ENCODE data around the gene OTOP2.

Gene OTOP2, protein sequence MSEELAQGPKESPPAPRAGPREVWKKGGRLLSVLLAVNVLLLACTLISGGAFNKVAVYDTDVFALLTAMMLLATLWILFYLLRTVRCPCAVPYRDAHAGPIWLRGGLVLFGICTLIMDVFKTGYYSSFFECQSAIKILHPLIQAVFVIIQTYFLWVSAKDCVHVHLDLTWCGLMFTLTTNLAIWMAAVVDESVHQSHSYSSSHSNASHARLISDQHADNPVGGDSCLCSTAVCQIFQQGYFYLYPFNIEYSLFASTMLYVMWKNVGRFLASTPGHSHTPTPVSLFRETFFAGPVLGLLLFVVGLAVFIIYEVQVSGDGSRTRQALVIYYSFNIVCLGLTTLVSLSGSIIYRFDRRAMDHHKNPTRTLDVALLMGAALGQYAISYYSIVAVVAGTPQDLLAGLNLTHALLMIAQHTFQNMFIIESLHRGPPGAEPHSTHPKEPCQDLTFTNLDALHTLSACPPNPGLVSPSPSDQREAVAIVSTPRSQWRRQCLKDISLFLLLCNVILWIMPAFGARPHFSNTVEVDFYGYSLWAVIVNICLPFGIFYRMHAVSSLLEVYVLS

DNA sequence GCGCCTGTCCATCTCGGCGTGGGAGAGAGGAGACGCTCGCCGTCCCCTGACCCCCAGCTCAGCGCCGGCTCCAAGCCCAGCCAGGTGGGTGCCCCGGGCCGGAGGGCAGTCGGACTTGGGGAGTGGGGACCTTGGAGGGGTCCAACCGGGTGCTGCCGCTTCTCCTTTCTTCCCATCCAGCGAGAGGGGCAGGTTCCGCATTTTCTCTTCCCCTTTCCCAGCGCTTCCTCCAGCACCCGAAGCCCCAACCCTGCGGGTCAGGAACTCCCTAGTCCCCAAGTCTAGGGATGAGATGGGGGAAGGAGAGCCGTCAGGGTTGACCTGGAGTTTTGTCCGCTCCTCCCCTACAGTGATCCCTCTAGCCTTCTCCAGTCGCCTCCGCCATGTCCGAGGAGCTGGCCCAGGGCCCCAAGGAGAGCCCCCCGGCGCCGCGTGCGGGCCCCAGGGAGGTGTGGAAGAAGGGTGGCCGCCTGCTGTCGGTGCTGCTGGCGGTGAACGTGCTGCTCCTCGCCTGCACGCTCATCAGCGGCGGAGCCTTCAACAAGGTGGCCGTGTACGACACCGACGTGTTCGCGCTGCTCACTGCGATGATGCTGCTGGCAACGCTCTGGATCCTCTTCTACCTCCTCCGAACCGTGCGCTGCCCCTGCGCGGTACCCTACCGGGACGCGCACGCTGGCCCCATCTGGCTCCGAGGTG lies at the start of gene OTOP2:
Gene OTOP2, plus strand, starts transcription at position 24 of the 699 bp plus-strand sequence. Its CDS starts 360 bp downstream, at position 384.
- no peak for FAIRE-seq

- FAIRE-seq = no peak
Observed at GRCh38 chr17:74874615-74875037, 49.4 kb upstream of the OTOP2 start.

DNA sequence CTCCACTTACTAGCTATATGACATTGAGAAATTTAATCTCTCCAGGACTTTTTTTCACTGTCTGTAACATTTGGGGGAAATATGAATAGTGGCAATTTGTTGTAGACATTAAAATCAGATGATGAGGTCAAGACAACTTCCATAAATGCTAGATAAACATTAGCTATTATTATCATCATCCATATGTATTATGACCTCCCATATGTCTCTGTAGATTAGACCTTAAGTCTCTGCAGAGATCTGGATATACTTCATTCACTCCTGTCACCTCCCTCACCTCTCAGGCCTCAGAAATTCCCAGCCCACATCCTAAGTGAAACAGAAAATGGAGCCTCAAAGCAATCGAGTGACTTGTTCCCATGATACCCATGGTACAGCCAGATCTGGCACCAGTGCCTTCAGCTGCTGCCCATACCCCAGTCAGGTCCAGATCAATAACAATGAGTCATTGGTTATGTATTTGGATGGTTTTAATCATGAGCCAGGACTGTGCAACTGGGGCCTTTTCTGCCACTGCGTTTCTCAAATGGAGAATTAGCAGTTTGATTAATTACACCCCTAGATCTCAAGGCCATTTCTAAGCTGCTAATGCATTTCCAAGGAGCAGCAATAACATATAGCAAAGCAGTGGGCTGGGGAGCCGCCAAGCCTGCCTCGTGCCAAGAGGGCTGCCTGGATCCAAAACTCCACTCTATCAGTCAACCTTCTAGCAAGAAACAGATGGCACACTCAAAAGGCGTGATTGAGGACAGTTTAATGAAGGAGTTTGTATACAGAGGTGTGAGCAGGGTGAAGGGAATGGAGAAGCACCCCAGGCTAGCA lies 48.7 kb upstream of the OTOP2 start:
- no peak for FAIRE-seq

GRCh38 chr17:74875977-74876593 lies 48.0 kb upstream of the OTOP2 start:
- FAIRE-seq = no peak

- no peak for FAIRE-seq
Observed at GRCh38 chr17:74877592-74878548, 46.2 kb upstream of the OTOP2 start.

GRCh38 chr17:74878658-74879057 lies 45.4 kb upstream of the OTOP2 start:
- FAIRE-seq = no peak

DNA sequence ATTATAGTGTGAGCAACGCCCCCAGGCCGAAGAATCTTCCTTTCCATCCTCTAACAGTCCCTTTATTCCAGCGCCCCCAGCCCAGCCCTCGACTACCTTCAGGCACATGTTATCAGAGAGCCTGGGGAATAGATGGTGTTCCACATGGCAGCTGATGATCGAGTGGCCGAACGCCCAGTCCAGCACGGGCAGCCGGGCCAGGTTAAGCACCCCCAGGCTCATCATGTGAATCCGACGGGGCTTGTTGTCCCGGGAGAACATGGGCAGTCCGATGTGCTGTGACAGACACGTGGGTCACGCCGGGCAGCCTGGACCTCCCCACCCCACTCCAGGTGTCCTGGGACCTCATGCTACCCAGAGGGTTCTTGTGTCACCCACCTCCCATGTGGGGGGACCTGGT lies 44.8 kb upstream of the OTOP2 start:
- FAIRE-seq = no peak

GRCh38 chr17:74881073-74881472 lies 43.0 kb upstream of the OTOP2 start:
- FAIRE-seq = no peak

- FAIRE-seq = no peak
Observed at GRCh38 chr17:74882517-74883240, 41.4 kb upstream of the OTOP2 start.

DNA sequence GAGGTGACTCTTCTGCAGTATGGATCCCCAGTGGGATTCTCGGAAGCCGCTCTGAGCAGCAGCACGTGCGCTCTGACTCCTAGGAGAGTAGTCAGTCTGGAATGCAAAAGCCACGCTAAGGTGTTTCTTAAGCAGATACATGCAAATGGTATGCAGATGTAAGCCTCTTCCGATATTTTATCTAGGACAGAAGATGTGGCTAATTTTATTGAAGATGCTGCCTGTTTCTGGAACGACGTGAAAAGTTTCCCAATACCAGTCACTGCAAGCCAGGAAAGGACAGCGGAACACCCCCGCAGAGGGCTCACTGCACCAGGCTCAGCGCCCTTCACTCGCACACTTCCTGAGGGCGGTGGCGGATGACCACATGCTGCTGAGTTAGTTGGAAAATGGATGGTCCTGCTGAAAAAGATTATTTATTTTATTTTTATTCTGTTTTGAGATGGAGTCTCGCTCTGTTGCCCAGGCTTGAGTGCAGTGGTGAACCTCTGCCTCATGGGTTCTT lies 40.8 kb upstream of the OTOP2 start:
- no peak for FAIRE-seq

GRCh38 chr17:74888469-74888868 lies 35.6 kb upstream of the OTOP2 start:
- no peak for FAIRE-seq

- FAIRE-seq = no peak
Observed at GRCh38 chr17:74890554-74890953, 33.5 kb upstream of the OTOP2 start.

DNA sequence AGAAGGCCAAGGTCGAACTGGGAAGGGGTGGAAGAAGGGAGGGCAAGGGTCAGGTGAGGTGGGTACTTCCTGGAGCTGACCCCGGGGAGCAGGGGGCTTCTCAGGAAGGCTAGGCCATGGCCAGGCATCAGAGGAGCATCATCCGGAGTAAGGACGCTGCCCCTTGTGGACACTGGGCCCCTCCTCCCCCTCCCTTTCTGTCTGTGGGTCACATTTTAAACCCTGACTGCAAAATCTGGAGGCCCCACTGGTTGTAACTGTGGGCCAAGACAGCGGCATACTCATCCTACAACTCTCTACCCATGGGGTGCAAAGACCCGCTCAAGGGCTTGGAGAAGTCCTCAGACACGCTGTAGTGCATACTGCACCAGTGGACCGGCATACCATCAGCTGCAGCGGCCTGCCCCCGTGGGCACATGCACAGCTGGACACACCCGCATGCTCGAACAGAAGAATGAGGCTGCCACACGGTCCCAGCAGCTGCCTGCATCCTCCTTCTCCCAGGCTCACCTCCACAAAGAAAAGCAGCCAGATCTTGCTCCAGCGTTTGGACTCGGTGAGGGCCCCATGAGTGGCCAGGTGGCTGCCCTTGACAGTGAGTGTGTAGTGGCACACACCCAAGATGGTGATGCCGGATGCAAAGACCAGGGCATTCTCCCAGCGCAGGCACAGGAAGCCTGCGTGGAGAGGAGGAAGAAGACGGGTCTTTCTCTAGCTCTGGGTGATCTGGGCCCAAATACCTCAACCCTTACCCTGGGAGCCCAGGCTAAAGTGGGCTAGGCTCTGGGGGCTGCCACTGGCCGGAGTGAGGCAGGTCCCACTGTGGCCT lies 31.8 kb upstream of the OTOP2 start:
- no peak for FAIRE-seq

DNA sequence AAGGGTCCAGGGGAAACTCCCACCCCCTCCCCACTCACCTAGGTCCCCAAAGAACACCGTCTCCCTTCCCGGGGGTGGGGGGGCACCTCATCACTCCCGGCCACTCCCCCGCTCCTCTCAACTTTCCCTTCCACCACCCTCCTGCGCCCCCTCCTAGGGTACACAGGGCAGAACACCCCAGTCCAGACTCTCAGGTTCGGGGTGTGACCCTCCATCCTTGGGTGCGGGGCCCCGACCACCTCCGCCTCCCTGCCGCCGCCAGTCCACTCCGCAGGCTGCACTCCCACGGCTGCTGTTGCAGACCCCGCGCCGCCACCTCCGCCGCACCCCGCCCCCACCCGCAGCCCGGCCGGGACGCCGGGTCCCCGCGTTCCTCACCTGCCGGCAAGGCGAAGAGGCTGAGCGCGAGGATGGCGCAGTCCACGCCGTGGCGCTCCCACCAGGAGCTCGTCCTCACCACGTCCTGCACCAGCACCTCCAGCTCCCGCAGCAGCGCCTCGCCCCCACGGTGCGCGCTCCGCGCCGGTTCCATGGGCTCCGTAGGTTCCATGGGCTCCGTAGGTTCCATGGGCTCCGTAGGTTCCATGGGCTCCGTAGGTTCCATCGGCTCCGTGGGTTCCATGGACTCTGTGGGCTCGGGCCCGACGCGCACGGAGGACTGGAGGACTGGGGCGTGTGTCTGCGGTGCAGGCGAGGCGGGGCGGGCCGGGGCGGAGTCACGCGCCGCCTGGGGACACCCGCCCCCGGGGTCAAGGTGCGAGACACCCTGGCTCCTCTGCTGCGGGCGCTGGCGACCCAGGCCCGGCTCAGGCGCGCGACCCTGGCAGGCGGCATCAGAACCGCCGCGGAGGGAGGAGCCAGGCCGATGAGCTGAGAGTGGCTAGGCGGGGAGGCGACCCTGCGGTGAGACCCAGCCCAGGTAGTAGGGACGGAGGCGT lies 30.8 kb upstream of the OTOP2 start, which contains the start of gene FADS6:
Gene FADS6, minus strand, starts transcription at position 660 of the 938 bp plus-strand sequence. Its CDS starts 38 bp downstream, at position 622.
- no peak for FAIRE-seq

- no peak for FAIRE-seq
Observed at GRCh38 chr17:74893936-74894671, 30.0 kb upstream of the OTOP2 start.

DNA sequence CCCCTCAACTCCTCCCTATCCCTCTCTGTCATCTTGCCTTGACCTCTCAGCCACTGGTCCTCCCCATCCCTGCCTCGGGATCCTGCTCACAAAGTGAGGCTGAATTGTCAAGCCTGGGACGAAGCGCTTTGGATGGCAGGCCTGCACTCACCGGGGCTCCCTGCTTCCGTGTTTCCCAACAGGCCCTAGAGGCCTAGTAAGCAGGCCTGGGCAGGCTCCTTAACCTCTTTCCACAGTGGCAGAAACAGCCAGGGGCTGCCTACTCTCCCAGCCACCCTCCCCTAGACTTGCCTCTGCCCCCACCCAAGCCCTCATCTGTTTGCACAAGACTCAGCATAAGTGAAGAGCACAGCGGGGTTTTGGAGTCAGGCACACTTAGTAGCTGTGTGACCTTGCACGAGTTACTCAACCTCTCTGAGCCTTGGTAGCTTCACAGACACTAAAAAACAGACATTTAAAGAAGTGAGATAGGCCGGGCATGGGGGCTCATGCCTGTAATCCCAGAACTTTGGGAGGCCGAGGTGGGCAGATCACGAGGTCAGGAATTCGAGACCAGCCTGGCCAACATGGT lies 25.6 kb upstream of the OTOP2 start:
- FAIRE-seq = no peak

DNA sequence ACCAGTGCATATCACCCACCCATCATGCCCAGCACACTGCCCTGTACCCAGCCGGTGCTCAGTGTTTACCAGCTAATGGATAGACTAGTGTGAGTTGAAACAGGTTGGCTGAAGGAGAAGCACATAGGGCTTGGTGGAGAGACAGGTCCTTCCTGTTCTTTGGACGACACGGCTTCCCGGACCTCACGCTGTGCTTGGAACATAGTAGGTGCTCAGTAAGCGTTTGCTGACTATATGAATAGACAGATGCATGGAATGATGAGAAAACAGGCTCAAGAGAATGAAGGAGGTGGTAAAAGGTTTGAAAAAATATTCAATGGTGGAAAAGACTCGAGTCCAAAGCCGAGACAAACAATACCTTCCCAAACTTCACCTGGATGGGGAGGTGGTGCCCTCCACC lies 23.9 kb upstream of the OTOP2 start:
- no peak for FAIRE-seq

All from endometrium (tissue), 2 donors.